CD4-positive, alpha-beta T cell treated with Interleukin-21 for 1 hour (primary cell): ENCODE data around the gene RRM2.
"Not testable (repeated sequence)": the region's sequence is repeated elsewhere in the genome, so short reads cannot be mapped to it uniquely, and the experiment has no call there.

ENCODE experiments used
- DNase-seq: peaks from one replicate; pipeline ENCODE4 v3.0.0-alpha.2; 2020

Gene RRM2

DNA sequence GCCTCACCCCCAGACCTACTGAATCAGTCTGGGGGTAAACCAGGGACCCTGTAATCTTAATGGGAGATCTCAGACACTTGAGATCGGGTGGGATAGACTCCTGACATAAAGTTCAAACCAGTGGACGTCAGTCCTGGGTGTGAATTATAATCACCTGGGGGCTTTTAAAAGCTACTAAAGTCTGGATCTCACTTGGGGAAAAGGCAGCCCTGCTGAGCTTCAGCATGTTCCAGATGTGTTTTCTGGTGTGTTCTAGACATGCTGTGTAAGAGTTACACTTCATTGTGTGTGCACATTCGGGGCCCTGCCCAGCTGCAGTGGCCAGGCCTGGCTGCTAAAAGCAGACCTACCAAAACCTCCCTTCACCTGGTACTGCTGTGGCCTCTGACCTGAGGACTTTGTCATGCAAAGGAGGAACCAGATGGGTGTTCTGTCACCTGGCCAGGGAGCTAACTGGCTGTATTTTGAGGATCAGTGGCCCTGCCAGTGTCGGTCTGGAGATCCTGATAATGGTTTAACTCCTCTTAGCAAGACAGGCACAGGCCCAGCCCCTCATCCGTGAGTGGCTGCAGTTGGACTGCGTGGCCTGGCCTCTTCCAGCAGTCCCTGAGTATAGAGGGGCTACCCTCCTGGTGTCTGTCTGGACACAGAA is 10.6 kb downstream of the RRM2 start:
- DNase-seq: no peak

DNA sequence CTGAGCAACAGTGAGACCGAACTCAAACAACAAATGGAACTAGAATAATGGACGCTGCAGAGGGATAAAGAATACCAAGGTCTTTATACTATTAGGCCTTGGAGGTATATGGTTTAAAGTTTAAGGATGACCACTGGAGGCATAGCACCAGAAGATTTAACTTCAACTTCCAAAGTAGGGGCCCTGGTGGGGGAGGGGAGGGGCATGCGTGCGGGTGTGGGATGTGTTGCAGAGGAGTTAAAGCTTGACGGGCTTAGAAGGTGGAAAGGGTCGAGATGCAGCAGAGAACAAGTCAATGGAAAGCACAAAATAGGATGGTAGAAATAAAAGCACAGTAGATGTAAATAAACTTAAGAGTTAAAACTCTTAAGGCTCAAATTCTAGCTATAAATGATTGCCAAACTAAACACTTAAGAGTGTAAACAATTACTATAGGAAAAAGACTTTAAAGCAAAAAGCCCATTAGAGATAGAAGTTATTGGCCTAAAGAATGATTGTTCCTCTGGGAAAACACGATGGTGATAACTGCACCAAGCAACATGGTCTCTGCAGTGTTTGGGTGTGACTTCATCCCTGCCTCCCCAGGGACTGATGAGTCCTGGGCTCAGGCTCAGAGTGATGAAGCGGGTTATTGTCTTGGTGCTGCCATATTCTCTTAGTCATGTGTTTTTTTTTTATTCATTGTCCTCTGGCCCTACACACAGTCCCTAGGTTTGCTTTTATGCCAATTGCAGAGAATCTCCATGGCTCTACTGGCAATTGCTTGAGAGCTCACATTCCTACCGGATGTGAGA is 13.0 kb downstream of the RRM2 start:
- no peak for DNase-seq

DNA sequence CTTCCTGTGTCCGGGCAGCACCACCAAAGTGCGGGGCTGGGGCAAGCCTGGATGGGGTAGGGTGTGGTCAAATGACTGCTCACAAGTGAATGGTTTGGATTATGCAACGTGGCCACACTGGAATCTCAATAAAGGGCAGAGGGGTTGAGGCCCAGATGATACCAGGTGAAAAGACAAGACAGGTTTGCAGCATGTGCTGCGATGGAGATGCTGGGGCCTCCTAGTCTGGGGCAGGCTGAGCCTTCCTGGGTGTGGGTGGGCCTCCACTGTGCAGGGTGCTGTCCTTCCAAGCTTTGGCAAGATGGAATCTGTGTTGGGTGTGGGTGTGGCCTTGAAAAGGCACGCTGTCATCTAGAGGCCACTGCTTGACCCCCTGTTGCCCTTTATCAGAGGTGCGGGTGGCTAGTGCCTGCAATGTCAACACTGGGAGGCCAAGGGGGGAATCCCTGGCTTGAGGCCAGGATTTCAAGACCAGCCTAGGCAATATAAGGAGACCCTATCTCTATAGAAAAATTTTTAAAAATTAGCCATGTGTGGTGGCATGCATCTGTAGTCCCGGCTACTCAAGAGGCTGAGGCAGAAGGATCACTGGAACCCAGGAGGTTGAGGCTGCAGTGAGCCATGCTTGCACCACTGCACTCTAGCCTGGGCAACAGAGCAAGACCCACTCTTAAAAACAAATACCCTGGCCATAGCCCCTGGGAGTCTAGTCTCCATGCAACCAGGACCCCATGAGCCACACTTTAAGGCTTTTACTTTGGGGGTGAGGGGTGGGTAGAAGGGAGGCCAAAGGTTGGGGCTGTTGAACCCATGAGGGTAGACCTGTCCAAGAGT is 13.8 kb downstream of the RRM2 start:
- DNase-seq: no peak

DNA sequence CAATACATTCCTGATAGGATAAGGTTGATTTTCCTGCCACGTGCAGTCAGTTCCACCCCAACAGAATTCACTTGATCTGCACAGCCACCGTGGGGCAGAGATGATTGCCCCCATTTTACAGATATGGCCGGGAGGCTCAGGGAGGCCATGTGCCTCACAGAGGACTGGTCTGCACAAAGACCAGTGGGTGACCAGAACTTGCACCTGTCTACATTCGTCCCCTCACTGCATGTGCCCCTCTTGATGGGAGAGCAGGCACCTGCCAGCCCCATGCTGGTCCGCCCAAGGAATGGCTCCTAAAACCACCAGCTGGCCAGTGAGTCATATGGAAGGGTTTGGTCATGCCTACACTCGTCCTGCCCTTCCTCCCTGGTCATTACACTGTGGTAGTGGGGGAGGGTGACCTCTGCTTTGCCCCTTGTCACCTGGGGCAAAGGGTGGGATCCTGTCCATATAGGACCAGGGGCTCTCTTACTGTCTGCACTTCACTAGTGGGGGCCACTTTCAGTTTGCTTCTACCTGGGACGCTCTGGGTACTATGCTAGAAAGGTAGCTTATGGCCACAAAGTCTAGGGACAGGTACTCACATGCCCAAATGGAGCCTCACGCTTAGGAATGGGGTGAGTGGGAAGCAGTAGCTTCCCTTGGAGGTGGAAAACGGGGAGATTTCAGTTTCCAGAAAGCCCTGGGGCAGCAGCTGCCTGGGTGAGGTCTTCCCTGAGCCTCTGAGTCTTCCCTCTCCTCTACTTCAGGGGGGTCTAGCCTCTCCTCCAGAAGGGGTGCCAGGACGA is 14.7 kb downstream of the RRM2 start:
- no peak for DNase-seq

DNA sequence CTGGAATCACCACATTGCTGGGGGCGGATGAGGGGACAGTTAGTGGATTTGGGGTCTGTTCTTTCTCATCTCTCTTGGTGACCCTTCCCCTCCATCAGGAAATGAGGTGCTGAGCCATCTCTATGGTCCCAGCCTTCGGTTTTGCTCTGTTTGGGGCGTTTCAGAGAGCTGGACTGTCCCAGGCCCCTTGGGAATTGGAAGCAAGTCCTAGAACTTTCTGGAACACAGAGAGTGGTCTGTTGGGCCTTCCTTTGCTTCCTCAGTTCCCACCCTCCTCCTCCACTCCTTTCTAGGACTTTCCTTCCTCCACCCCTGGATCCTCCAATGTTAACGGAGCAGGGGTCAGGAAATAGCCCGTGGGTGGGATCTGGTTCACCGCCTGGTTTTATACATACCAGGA is 17.0 kb downstream of the RRM2 start:
- DNase-seq: no peak

DNA sequence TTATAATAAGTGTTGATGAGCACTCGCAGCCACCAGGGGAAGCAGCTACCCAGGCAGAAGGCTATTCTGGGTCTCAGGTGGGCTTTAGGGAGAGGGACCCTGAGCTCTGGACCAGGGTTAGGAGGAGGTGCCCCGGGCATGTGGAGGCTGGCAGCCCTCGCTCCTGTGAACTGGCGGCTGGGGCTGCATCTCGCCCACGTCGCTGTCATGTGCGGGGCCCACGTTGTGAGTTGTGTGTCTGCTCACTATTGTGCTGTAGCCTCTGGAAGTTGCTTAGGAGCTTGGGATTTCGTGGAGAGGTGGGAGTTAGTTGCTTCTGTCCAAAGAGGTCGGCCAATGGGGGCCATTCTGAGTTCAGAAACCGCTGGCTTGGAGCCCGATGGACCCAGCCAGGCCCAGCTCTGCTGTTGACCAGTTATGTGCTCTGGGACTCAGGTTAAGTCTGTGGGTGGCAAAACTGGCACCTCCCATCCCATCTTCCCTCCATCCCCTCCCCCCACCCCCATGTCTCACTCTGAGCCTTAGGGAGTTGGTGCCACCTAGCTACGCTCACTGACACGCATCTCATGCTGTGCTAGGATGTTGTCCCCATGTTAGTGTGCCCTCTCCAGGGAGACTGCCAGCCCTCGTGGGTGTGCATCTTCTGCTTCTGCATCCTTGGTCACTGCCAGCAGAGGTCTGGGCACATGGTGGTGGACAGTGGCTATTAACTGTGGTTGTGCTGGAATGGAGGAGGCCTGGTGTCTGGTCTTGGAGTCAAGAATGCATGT is 18.5 kb downstream of the RRM2 start:
- no peak for DNase-seq

- DNase-seq: peak; percentile 33
Measured at GRCh38 chr2:10141736-10142639, 19.4 kb downstream of the RRM2 start.

- DNase-seq: no peak
Measured at GRCh38 chr2:10142640-10142965, 20.1 kb downstream of the RRM2 start.

GRCh38 chr2:10144771-10145518 is 22.4 kb downstream of the RRM2 start:
- DNase-seq: no peak

GRCh38 chr2:10145519-10146357 is 23.2 kb downstream of the RRM2 start:
- DNase-seq: no peak

DNA sequence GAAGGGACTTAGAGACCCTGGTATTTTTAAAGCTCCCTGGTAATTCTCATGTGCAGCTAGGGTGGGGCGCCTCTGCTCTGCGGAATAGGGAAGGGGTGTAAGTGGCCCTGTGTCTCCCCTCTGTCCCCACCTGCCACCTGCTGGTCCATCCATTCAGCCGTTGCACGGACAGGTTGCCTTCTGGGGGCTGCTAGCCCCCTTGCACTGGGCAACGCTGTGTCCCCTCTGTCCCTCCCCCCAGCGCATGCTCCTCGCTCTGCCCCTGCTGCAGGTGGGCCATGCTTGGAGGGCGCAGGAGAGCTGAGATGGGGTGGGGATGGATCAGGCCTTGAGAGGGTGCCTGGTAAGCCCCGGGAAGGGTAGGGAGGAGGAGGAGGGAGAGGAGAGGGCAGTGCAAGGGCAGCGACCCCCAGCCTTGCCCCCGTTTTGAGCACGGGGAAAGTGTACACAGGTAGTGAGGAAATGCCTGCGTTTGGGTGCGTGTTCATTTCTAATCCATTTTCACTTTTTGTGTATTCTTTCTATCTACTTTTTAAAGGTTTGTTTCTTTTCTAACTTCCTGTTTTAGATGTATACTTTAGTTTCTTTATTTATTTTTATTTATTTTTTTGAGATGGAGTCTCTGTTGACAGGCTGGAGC is 23.9 kb downstream of the RRM2 start:
- DNase-seq: no peak

- DNase-seq: not testable (repeated sequence)
Measured at GRCh38 chr2:10147050-10147660, 24.6 kb downstream of the RRM2 start.

DNA sequence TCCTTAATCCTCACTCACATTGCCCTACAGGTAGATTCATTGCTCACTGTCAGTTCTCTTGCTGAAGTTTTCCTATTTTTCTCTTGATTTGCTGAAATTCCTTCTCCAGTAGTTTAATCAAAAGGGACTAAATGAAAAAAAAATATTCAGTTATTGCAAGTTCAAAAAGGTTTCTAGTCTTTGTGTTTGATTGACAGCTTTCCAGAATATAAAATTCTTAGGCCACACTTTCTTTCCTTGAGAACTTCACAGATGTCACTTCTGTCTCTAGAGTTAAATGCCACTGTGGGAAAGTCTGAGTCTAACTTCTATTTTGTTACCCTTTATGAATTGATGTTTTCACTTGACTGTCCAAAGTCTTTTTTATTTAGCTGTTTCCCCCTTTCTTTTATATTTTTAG is 25.7 kb downstream of the RRM2 start:
- DNase-seq: no peak

DNA sequence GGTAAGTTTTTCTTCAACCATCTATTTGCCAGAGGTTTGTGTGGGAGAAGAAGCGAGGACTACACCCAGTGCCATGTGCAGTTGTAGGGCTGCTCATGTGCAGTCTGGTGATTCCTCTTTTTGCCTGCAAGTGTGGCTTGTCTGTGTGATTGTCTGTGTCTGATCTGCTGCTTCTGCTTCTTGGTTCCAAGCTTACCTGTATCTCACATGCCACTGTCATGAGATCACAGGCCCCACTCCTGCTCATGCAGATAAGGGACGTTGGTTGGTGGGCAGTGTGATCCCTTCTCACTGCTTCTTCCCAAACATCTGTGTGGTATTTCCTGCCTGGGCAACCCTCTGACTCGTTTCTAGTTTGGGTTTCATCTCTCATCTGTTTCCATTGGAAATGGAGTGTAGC is 27.1 kb downstream of the RRM2 start:
- DNase-seq: no peak

GRCh38 chr2:10150436-10150835 is 27.9 kb downstream of the RRM2 start:
- DNase-seq: no peak

- no peak for DNase-seq
Measured at GRCh38 chr2:10151462-10151861, 28.9 kb downstream of the RRM2 start.

DNA sequence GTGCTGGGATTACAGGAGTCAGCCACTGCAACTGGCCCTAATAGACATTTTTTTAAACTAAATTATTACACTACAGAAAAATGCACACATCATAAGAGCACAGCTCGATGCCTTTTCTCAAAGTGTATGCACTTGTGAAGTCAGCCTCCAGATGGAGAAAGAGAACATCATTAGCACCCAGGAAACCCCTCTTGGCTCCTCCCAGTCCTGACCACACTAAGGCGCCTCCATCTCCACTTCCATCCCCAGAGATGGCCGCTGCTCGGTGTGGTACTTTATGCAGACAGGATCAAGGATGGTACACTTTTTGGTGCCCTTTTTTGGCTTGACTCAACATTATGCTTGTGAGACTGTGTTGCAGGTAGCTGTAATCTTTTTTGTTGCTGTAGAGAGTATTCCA is 34.8 kb downstream of the RRM2 start:
- DNase-seq: no peak

GRCh38 chr2:10158681-10159080 is 36.1 kb downstream of the RRM2 start:
- DNase-seq: no peak
